SK-N-SH (cell line): ENCODE data around the gene ASTN2. TPM values are rescaled to one million over a fixed set of nuclear protein-coding genes. Genes with fewer than 3 reads are reported as not detected.

Experiments used
- CTCF ChIA-PET: fragments of 300-600, 350-600 bp; formaldehyde crosslinking; extraction: SDS; loops from one replicate; lab custom pipeline; 2021; lab: Yijun Ruan, JAX
- POLR2A ChIA-PET: fragments of 350-600 bp; sonication (Branson Sonifier 250); formaldehyde crosslinking; extraction: SDS; loops from one replicate; lab custom pipeline; 2020; ENCODE audit warnings: antibody characterized with exemption, inconsistent platforms; lab: Yijun Ruan, JAX
- DNase-seq: peaks from one replicate; pipeline ENCODE4 v3.0.0; 2012
- H2AFZ ChIP-seq: fragments of 200-600 bp; sonication (generic); 2 replicates; pipeline ENCODE4 v1.8.1; 2016; ENCODE audit warnings: antibody characterized with exemption, mild to moderate bottlenecking, low read depth
- H3F3A ChIP-seq: fragments of 200-600 bp; sonication (generic); replicated peaks from 2 replicates; pipeline ENCODE3; 2016; ENCODE audit warnings: antibody characterized with exemption, mild to moderate bottlenecking; ENCODE audit not compliant: insufficient read depth
- H3K27ac ChIP-seq, 2 experiments: fragments of 200-500 bp in 1 of 2; fragments of 200-600 bp in 1 of 2; sonication (Bioruptor generic) in 1 of 2; sonication (generic), shearing (Covaris generic) in 1 of 2; 2 replicates each; pipeline versions ENCODE4 v1.5.1 to v1.6.1; 2014 to 2016; ENCODE audit warnings: low read depth in 2 of 2, inconsistent platforms in 1 of 2, low read length in 1 of 2, mild to moderate bottlenecking in 1 of 2, mixed read lengths in 1 of 2
- H3K27me3 ChIP-seq: fragments of 200-600 bp; sonication (generic), shearing (Covaris generic); 2 replicates; pipeline ENCODE4 v1.6.1; 2016; ENCODE audit warnings: mixed run types; ENCODE audit not compliant: insufficient read depth
- H3K36me3 ChIP-seq, 2 experiments: fragments of 200-500 bp in 1 of 2; fragments of 200-600 bp in 1 of 2; sonication (Bioruptor generic) in 1 of 2; sonication (generic) in 1 of 2; replicated peaks in 1 of 2; 2 replicates each; pipeline versions ENCODE3 to v1.5.1; 2014 to 2016; ENCODE audit warnings: low read length in 1 of 2, mild to moderate bottlenecking in 1 of 2; ENCODE audit not compliant: insufficient read depth in 2 of 2, control insufficient read depth in 1 of 2
- H3K4me1 ChIP-seq, 2 experiments: fragments of 200-500 bp in 1 of 2; fragments of 200-600 bp in 1 of 2; sonication (Bioruptor generic) in 1 of 2; sonication (generic), shearing (Covaris generic) in 1 of 2; 2 replicates each; pipeline versions ENCODE4 v1.5.1 to v1.6.1; 2014 to 2016; ENCODE audit warnings: low read depth in 1 of 2, low read length in 1 of 2, mixed run types in 1 of 2; ENCODE audit not compliant: insufficient read depth in 2 of 2, control insufficient read depth in 1 of 2
- H3K4me2 ChIP-seq: fragments of 200-600 bp; sonication (generic), shearing (Covaris generic); 2 replicates; pipeline ENCODE4 v1.6.1; 2017; ENCODE audit warnings: mixed run types
- H3K4me3 ChIP-seq, 2 experiments: fragments of 200-500 bp in 1 of 2; fragments of 200-600 bp in 1 of 2; sonication (Bioruptor generic) in 1 of 2; sonication (generic), shearing (Covaris generic) in 1 of 2; 2 replicates each; pipeline versions ENCODE4 v1.5.1 to v1.8.1; 2014 to 2016; ENCODE audit warnings: low read depth in 2 of 2, inconsistent platforms in 1 of 2, low read length in 1 of 2, mild to moderate bottlenecking in 1 of 2, mixed read lengths in 1 of 2, moderate library complexity in 1 of 2
- H3K79me2 ChIP-seq: fragments of 200-600 bp; sonication (generic); 2 replicates; pipeline ENCODE4 v1.8.1; 2017; ENCODE audit warnings: mild to moderate bottlenecking; ENCODE audit not compliant: insufficient read depth
- H3K9ac ChIP-seq: fragments of 200-600 bp; sonication (generic); 2 replicates; pipeline ENCODE4 v1.6.1; 2017; ENCODE audit warnings: mixed run types
- H3K9me2 ChIP-seq: fragments of 200-600 bp; sonication (generic); 2 replicates; pipeline ENCODE4 v1.6.1; 2017; ENCODE audit warnings: mixed run types
- H3K9me3 ChIP-seq: fragments of 200-600 bp; sonication (generic); 2 replicates; pipeline ENCODE4 v1.6.1; 2017; ENCODE audit warnings: mixed run types, mild to moderate bottlenecking, moderate library complexity
- H4K20me1 ChIP-seq: fragments of 200-600 bp; sonication (generic); 2 replicates; pipeline ENCODE4 v1.6.1; 2017; ENCODE audit warnings: mild to moderate bottlenecking, mixed run types; ENCODE audit not compliant: insufficient read depth
- CHD2 ChIP-seq: fragments of 150-350 bp; IDR thresholded peaks from 2 replicates; pipeline ENCODE4 v1.6.1; 2018; ENCODE audit warnings: low read length; ENCODE audit not compliant: partially characterized antibody
- EP300 ChIP-seq, 2 experiments: IDR thresholded peaks; 2 replicates each; pipeline versions ENCODE4 v1.4.0 to v1.6.1; 2012; ENCODE audit warnings: borderline replicate concordance in 1 of 2, low read depth in 1 of 2, low read length in 1 of 2
- FOSL2 ChIP-seq: IDR thresholded peaks from 2 replicates; pipeline ENCODE4 v1.4.0; 2012; ENCODE audit warnings: low read depth, mild to moderate bottlenecking, moderate library complexity, borderline replicate concordance
- FOXJ3 ChIP-seq: sonication (generic); formaldehyde crosslinking; IDR thresholded peaks from 2 replicates; pipeline ENCODE4 v1.5.1; 2020; ENCODE audit warnings: mild to moderate bottlenecking, missing genetic modification reagents
- GATA2 ChIP-seq: sonication (generic); formaldehyde crosslinking; IDR thresholded peaks from 2 replicates; pipeline ENCODE4 v1.5.0; 2020; ENCODE audit warnings: mild to moderate bottlenecking, missing genetic modification reagents
- JUND ChIP-seq: IDR thresholded peaks from 2 replicates; pipeline ENCODE4 v1.4.0; 2012
- MXI1 ChIP-seq: IDR thresholded peaks from 2 replicates; pipeline ENCODE4 v1.6.1; 2012; ENCODE audit warnings: mild to moderate bottlenecking, low read depth, low read length, improper control_type of control experiment
- NRF1 ChIP-seq: IDR thresholded peaks from 2 replicates; pipeline ENCODE4 v1.6.1; 2012; ENCODE audit warnings: low read depth, mild to moderate bottlenecking, low read length
- PBX3 ChIP-seq: IDR thresholded peaks from 2 replicates; pipeline ENCODE4; 2012
- RAD21 ChIP-seq: IDR thresholded peaks from 2 replicates; pipeline ENCODE4 v1.6.1; 2012; ENCODE audit warnings: mild to moderate bottlenecking, low read length
- RCOR1 ChIP-seq: fragments of 150-350 bp; IDR thresholded peaks from 2 replicates; pipeline ENCODE4 v1.6.1; 2017; ENCODE audit warnings: antibody characterized with exemption, low read length
- RXRA ChIP-seq: IDR thresholded peaks from 2 replicates; pipeline ENCODE4 v1.4.0; 2012; ENCODE audit warnings: low read depth, mild to moderate bottlenecking, borderline replicate concordance
- YY1 ChIP-seq: IDR thresholded peaks from 2 replicates; pipeline ENCODE4 v1.4.0; 2012; ENCODE audit warnings: low read depth, mild to moderate bottlenecking
- WGBS: methylation state at CpG from one replicate; pipeline ENCODE4 v1.1.6; 2017; ENCODE audit warnings: low lambda C conversion rate; 5-methylcytosine and 5-hydroxymethylcytosine counted together
- polyA plus RNA-seq, 3 experiments: library from polyadenylated mRNA; depleted of rRNA; stranded (reverse); fragments of >200 nt; gene quantifications; 2 replicates each; pipeline ENCODE4 v1.2.3, GENCODE V29; 2012
- TF ChIP-seq, protein P1 (sequence below): IDR thresholded peaks from 2 replicates; pipeline ENCODE4 v1.4.0; 2012; ENCODE audit warnings: low read depth, borderline replicate concordance

The ASTN2 gene
- polyA plus RNA-seq, 1 of the 3 experiments (the other 2 are of a cell fraction) = 6.6 TPM

GRCh38 chr9:117305454-117305853, 109.4 kb downstream of the ASTN2 start:
- Histone ChIP-seq H2AFZ (no peak overlapping the region), H3K79me2 (no peaks in the 10 kb centered on the region), H3K4me3 (no peak overlapping the region), H3K4me1 (peaks cover 0 to 65% of the 10 kb centered on the region in 2 experiments; a peak in 2 of 4 replicates), H3K27ac (peak overlapping the region in 1 of 2 experiments; percentile 92; a peak in 2 of 4 replicates), H3K27me3 (no peaks in the 10 kb centered on the region)
- 22% methylated on average over 2 of the region's 2 CpGs for WGBS
- CTCF ChIA-PET = interaction anchor here (2.8 kb wide), 1 partner anchor 107 kb away, joined by 24 read pairs; no protein-coding TSS in a partner anchor
- no peak for TF ChIP-seq FOSL2
- no peak for TF ChIP-seq EP300 (IDR thresholded peaks at IDR 0.05; ENCODE audit: borderline replicate concordance in 1 of 2, low read depth in 1 of 2, low read length in 1 of 2)
- TF ChIP-seq, protein P1, sequence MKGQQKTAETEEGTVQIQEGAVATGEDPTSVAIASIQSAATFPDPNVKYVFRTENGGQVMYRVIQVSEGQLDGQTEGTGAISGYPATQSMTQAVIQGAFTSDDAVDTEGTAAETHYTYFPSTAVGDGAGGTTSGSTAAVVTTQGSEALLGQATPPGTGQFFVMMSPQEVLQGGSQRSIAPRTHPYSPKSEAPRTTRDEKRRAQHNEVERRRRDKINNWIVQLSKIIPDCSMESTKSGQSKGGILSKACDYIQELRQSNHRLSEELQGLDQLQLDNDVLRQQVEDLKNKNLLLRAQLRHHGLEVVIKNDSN = no peak
- no peak for TF ChIP-seq JUND
- no peak for TF ChIP-seq MXI1
- no peak for TF ChIP-seq RXRA
- TF ChIP-seq, all 33 proteins: peak for 0
- no peak for DNase-seq
- Histone ChIP-seq H4K20me1 (no peaks in the 10 kb centered on the region), H3K9me3 (no peaks in the 10 kb centered on the region), H3K9ac (no peak overlapping the region), H3K36me3 (no peaks in the 10 kb centered on the region), H3K9me2 (no peaks in the 10 kb centered on the region), H3F3A (no peaks in the 10 kb centered on the region), H3K4me2 (no peak overlapping the region)
- POLR2A ChIA-PET = interaction anchor here (1.6 to 2.9 kb wide), 2 partner anchors 12 to 98 kb away, joined by 3 to 9 read pairs; no protein-coding TSS in a partner anchor

- POLR2A ChIA-PET = interaction anchor here (0.5 to 2.9 kb wide), 6 partner anchors 27 to 99 kb away, joined by 3 to 9 read pairs (median 4); no protein-coding TSS in a partner anchor
- peaks cover 0 to 63% of the 10 kb centered on the region in 2 experiments; a peak in 2 of 4 replicates for H3K4me1 ChIP-seq
- no peaks in the 10 kb centered on the region for H3F3A ChIP-seq
- no peaks in the 10 kb centered on the region for H3K36me3 ChIP-seq
- TF ChIP-seq RAD21 (peak; percentile 6; the same call in 1 of the 2 replicates), JUND (no peak), NRF1 (no peak), FOXJ3 (peak; percentile 76; the same call in 1 of the 2 replicates), CHD2 (peak; percentile 52), PBX3 (no peak), RCOR1 (0 out of 2 replicates have a peak, but pooled peaks have one; percentile 64), GATA2 (CRISPR knock-in tag) (peak; percentile 66), MXI1 (peak; percentile 32; the same call in 1 of the 2 replicates), EP300 (IDR thresholded peaks at IDR 0.05; ENCODE audit: borderline replicate concordance in 1 of 2, low read depth in 1 of 2, low read length in 1 of 2) (peak in 1 of 2 experiments; percentile 90; a peak in 2 of 4 replicates), YY1 (no peak)
- H2AFZ ChIP-seq = no peak overlapping the region
- H4K20me1 ChIP-seq = no peaks in the 10 kb centered on the region
- no peaks in the 10 kb centered on the region for H3K9me3 ChIP-seq
- peak; percentile 51 for DNase-seq
- H3K27me3 ChIP-seq = no peaks in the 10 kb centered on the region
- no peak overlapping the region for H3K9ac ChIP-seq
- no peak overlapping the region for H3K4me3 ChIP-seq
- H3K79me2 ChIP-seq = no peaks in the 10 kb centered on the region
- WGBS = 13% methylated on average over 5 of the region's 5 CpGs
- no peak overlapping the region for H3K4me2 ChIP-seq
- H3K27ac ChIP-seq = peak overlapping the region in 1 of 2 experiments; percentile 92; a peak in 2 of 4 replicates
- CTCF ChIA-PET = interaction anchor here (0.7 to 2.8 kb wide), 5 partner anchors 27 to 120 kb away, joined by 3 to 24 read pairs (median 4); no protein-coding TSS in a partner anchor
- H3K9me2 ChIP-seq = no peaks in the 10 kb centered on the region
Observed at GRCh38 chr9:117304549-117304948, 110.3 kb downstream of the ASTN2 start.
